Hepatic stellate cell (primary cell): Measurements from ENCODE around the gene GOLM1.

Source experiments
- DNase-seq: peaks from one replicate; pipeline ENCODE4 v3.0.0; 2011; ENCODE audit warnings: low spot score

GOLM1 gene

DNA sequence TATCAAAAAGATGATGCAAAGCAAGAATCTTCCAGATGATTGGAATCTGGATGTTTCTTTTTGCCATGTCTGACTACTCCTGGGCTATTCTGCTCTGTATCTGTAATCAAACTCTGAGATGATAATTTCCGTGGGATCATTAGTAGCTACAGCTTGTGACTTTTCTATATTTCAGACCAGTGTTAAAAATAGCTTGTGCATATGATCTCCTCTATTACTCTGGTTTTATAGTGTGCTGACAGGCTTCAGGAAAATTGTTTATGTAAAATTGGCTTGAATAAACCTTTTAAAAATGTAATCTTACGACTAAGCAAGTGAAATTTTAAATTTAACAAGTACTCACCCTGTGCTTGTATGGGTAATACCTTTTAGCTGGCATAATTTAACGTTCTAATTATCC is 118.0 kb downstream of the GOLM1 start:
- no peak for DNase-seq

- DNase-seq, result no peak
Measured at GRCh38 chr9:85978496-85978895, 120.9 kb downstream of the GOLM1 start.
